ENCODE measurements around the gene PIAS3.

GRCh38 chr1:145889722-145890121 is 30.8 kb upstream of the PIAS3 start:
- TF ChIP-seq, protein P1, sequence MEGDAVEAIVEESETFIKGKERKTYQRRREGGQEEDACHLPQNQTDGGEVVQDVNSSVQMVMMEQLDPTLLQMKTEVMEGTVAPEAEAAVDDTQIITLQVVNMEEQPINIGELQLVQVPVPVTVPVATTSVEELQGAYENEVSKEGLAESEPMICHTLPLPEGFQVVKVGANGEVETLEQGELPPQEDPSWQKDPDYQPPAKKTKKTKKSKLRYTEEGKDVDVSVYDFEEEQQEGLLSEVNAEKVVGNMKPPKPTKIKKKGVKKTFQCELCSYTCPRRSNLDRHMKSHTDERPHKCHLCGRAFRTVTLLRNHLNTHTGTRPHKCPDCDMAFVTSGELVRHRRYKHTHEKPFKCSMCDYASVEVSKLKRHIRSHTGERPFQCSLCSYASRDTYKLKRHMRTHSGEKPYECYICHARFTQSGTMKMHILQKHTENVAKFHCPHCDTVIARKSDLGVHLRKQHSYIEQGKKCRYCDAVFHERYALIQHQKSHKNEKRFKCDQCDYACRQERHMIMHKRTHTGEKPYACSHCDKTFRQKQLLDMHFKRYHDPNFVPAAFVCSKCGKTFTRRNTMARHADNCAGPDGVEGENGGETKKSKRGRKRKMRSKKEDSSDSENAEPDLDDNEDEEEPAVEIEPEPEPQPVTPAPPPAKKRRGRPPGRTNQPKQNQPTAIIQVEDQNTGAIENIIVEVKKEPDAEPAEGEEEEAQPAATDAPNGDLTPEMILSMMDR (IDR thresholded peaks at IDR 0.05; ENCODE audit: poor library complexity): no peak
- TF ChIP-seq EZH2 (IDR thresholded peaks at IDR 0.05; ENCODE audit: borderline replicate concordance): no peak

Data from hepatocyte (in vitro differentiated cells).